Endothelial cell of umbilical vein (primary cell): ENCODE data around the gene OTUD5. TPM values are rescaled to one million over a fixed set of nuclear protein-coding genes. Genes with fewer than 3 reads are reported as not detected.

Experiments used
- BruUV-seq: library from RNA; stranded (reverse); fragments of 400-500 nt; replicated peaks from 2 replicates; lab custom pipeline; 2021; lab: Mats Ljungman, UMichigan
- CTCF ChIA-PET: fragments of 300-600, 350-600 bp; sonication (Branson Sonifier 250); formaldehyde crosslinking; loops from one replicate; lab custom pipeline; 2021; ENCODE audit warnings: antibody characterized with exemption, inconsistent platforms; lab: Charles Lee
- POLR2A ChIA-PET: fragments of 300-600, 350-600 bp; sonication (Branson Sonifier 250); formaldehyde crosslinking; loops from one replicate; lab custom pipeline; 2021; ENCODE audit warnings: antibody characterized with exemption, inconsistent platforms; lab: Charles Lee
- DNase-seq: peaks from one replicate; pipeline ENCODE4 v3.0.0-alpha.2; 2011; ENCODE audit warnings: low read depth, low spot score
- FAIRE-seq: peaks from 2 replicates; lab custom pipeline; 2011; peaks lifted over from hg19 to GRCh38; lab: Jason Lieb, UNC
- H2AFZ ChIP-seq: 2 replicates; pipeline ENCODE4 v1.6.0; 2012; ENCODE audit warnings: low read depth, low read length, control low read depth, inconsistent platforms
- H3K27ac ChIP-seq: 2 replicates; pipeline ENCODE4 v1.5.1; 2011; ENCODE audit warnings: low read depth, mild to moderate bottlenecking, control low read depth, low read length, moderate library complexity; ENCODE audit not compliant: insufficient read depth
- H3K27me3 ChIP-seq, 2 experiments: 2 replicates each; pipeline versions ENCODE4 v1.6.0 to v1.6.1; 2011; ENCODE audit warnings: low read length in 2 of 2, mixed read lengths in 1 of 2; ENCODE audit not compliant: control insufficient read depth in 2 of 2, insufficient read depth in 2 of 2
- H3K36me3 ChIP-seq, 2 experiments: 2 replicates in 1 of 2; 3 replicates in 1 of 2; pipeline ENCODE4 v1.5.1; 2011; ENCODE audit warnings: low read length in 2 of 2, mild to moderate bottlenecking in 1 of 2, moderate library complexity in 1 of 2; ENCODE audit not compliant: control insufficient read depth in 2 of 2, insufficient read depth in 2 of 2; ENCODE audit errors: extremely low read depth in 1 of 2
- H3K4me1 ChIP-seq: 3 replicates; pipeline ENCODE4 v1.5.1; 2011; ENCODE audit warnings: mild to moderate bottlenecking, low read length; ENCODE audit not compliant: control insufficient read depth, insufficient read depth; ENCODE audit errors: extremely low read depth
- H3K4me2 ChIP-seq: 2 replicates; pipeline ENCODE4 v1.6.1; 2011; ENCODE audit warnings: low read length, control low read depth, mixed read lengths; ENCODE audit not compliant: insufficient read depth
- H3K4me3 ChIP-seq, 3 experiments: fragments of 200-600 bp in 1 of 3; sonication (generic), shearing (Covaris generic) in 1 of 3; replicated peaks in 1 of 3; 2 replicates each; pipeline ENCODE4 v1.5.1; 2011 to 2016; ENCODE audit warnings: control low read depth in 3 of 3, low read length in 3 of 3, mild to moderate bottlenecking in 2 of 3, inconsistent platforms in 1 of 3, low read depth in 1 of 3, moderate library complexity in 1 of 3; ENCODE audit not compliant: insufficient read depth in 1 of 3
- H3K79me2 ChIP-seq: 2 replicates; pipeline ENCODE4 v1.6.0; 2012; ENCODE audit warnings: low read length, inconsistent platforms; ENCODE audit not compliant: control insufficient read depth, insufficient read depth
- H3K9ac ChIP-seq: replicated peaks from 2 replicates; pipeline ENCODE3; 2011; ENCODE audit warnings: low read length, control low read depth; ENCODE audit not compliant: insufficient read depth; ENCODE audit errors: extremely low read depth
- H3K9me1 ChIP-seq: replicated peaks from 3 replicates; pipeline ENCODE4 v1.6.0; 2011; ENCODE audit warnings: mild to moderate bottlenecking, low read length; ENCODE audit not compliant: control insufficient read depth, insufficient read depth; ENCODE audit errors: extremely low read depth
- H3K9me3 ChIP-seq: replicated peaks from 2 replicates; pipeline ENCODE4 v1.5.1; 2012; ENCODE audit warnings: low read length, inconsistent platforms; ENCODE audit not compliant: control insufficient read depth, insufficient read depth
- H4K20me1 ChIP-seq: replicated peaks from 2 replicates; pipeline ENCODE3; 2011; ENCODE audit warnings: mild to moderate bottlenecking, low read length; ENCODE audit not compliant: control insufficient read depth, insufficient read depth; ENCODE audit errors: extremely low read depth
- CTCF ChIP-seq, 2 donors: IDR thresholded peaks; 1 replicate in 1 of 2; 2 replicates in 1 of 2; pipeline ENCODE4 v1.5.1; 2011; ENCODE audit warnings: low read length in 2 of 2, mild to moderate bottlenecking in 2 of 2, moderate library complexity in 2 of 2, control low read depth in 1 of 2, inconsistent platforms in 1 of 2, low read depth in 1 of 2; ENCODE audit not compliant: insufficient read depth in 1 of 2; ENCODE audit errors: extremely low read depth in 1 of 2
- EZH2 ChIP-seq: IDR thresholded peaks from 2 replicates; pipeline ENCODE4 v1.6.1; 2012; ENCODE audit warnings: borderline replicate concordance, low read depth, mild to moderate bottlenecking, moderate library complexity, low read length, inconsistent platforms; ENCODE audit not compliant: severe bottlenecking
- FOS ChIP-seq: IDR thresholded peaks from 2 replicates; pipeline ENCODE4 v1.6.1; 2011; ENCODE audit warnings: mild to moderate bottlenecking, low read length, moderate library complexity, borderline replicate concordance; ENCODE audit not compliant: insufficient read depth
- GATA2 ChIP-seq: IDR thresholded peaks from 2 replicates; pipeline ENCODE4 v1.7.0; 2011; ENCODE audit warnings: low read depth, mild to moderate bottlenecking, moderate library complexity, mixed read lengths, low read length; ENCODE audit not compliant: insufficient read length, insufficient read depth
- JUN ChIP-seq: IDR thresholded peaks from 2 replicates; pipeline ENCODE4 v1.6.1; 2011; ENCODE audit warnings: borderline replicate concordance, low read depth; ENCODE audit not compliant: insufficient read length, insufficient read depth
- MAX ChIP-seq: IDR thresholded peaks from 2 replicates; pipeline ENCODE4 v1.6.1; 2011; ENCODE audit not compliant: insufficient read depth, insufficient read length
- MYC ChIP-seq: IDR thresholded peaks from one replicate; pipeline ENCODE4 v1.6.1; 2011; ENCODE audit warnings: mild to moderate bottlenecking, low read depth, low read length
- POLR2A ChIP-seq: IDR thresholded peaks from 2 replicates; pipeline ENCODE4 v1.6.1; 2012; ENCODE audit warnings: low read depth, mild to moderate bottlenecking, control low read depth, low read length
- POLR2AphosphoS5 ChIP-seq: IDR thresholded peaks from 2 replicates; pipeline ENCODE4 v1.6.1; 2012; ENCODE audit warnings: low read depth, mild to moderate bottlenecking, control low read depth, low read length, moderate library complexity; ENCODE audit not compliant: insufficient read depth
- dilution Hi-C: fragments of 300-500 bp; cut with MboI; formaldehyde crosslinking; loops from one replicate; pipeline ENCODE4 v1.15.0; 2019; ENCODE audit warnings: low sequenced_read_pairs; ENCODE audit not compliant: extremely low pct_ligation_motif_present
- intact Hi-C: fragments of 100-400 bp; cut with micrococcal nuclease; formaldehyde crosslinking; loops from one replicate; pipeline ENCODE4 v1.10.0; 2022
- polyA plus RNA-seq, 4 experiments: library from polyadenylated mRNA; depleted of rRNA in 3 of 4; stranded (reverse) in 3 of 4; unstranded in 1 of 4; fragments of >200 nt; gene quantifications; 2 replicates each; pipeline versions ENCODE4 v1.2.1 to v1.2.3, GENCODE V29; 2011 to 2012; ENCODE audit warnings: missing spikeins in 1 of 4
- total RNA-seq: library from RNA; stranded (reverse); gene quantifications from 2 replicates; pipeline ENCODE4 v1.2.3, GENCODE V29; 2021

Gene OTUD5
- total and polyA plus RNA-seq, 2 donors (not counting 3 experiments of a cell fraction or from before 2014, with no cell fraction given): 44.3 to 44.6 TPM

- Histone ChIP-seq H3K27ac (no peak overlapping the region), H3K36me3 (no peaks in the 10 kb centered on the region), H3K4me3 (no peak overlapping the region), H3K9me1 (no peaks in the 10 kb centered on the region), H3K4me2 (no peak overlapping the region), H4K20me1 (no peaks in the 10 kb centered on the region), H3K79me2 (peaks cover 9% of the 10 kb centered on the region), H2AFZ (no peak overlapping the region), H3K9me3 (no peaks in the 10 kb centered on the region), H3K9ac (no peak overlapping the region), H3K4me1 (peaks cover 10% of the 10 kb centered on the region), H3K27me3 (no peaks in the 10 kb centered on the region)
- CTCF ChIA-PET: no interaction called here
- no peak for TF ChIP-seq EZH2
- TF ChIP-seq FOS: no peak
- TF ChIP-seq MAX: no peak
- no peak for TF ChIP-seq MYC
- no peak for TF ChIP-seq POLR2AphosphoS5
- TF ChIP-seq JUN: no peak
- no peak for TF ChIP-seq GATA2
- no peak for TF ChIP-seq POLR2A
- no peak for TF ChIP-seq CTCF (IDR thresholded peaks at IDR 0.05; ENCODE audit: extremely low read depth in 1 of 2, insufficient read depth in 1 of 2, low read depth in 1 of 2, low read length in 2 of 2)
- POLR2A ChIA-PET: no interaction called here
- intact Hi-C loops: loop anchor here (10.0 kb wide), 1 partner anchor 371 kb away; the partner anchor contains the start of genes FOXP3 and PPP1R3F
- no TSS peak for BruUV-seq
- no peak for DNase-seq
- dilution Hi-C loops: no loop called here
- no peak for FAIRE-seq
These were observed 63.7 kb downstream of the OTUD5 start for GRCh38 chrX:48893556-48894348.
